Spinal cord (tissue), 10 donors: ENCODE results near the gene RREB1. TPM values are rescaled to one million over a fixed set of nuclear protein-coding genes. Genes with fewer than 3 reads are reported as not detected.

ENCODE experiments used
- DNase-seq, 6 donors: peaks; one replicate each; pipeline versions ENCODE4 v3.0.0 to v3.0.0-alpha.2; 2013 to 2015; ENCODE audit warnings: low spot score in 6 of 6, low read depth in 4 of 6
- H3K27ac ChIP-seq: one replicate; pipeline ENCODE4 v1.5.1; 2013; ENCODE audit warnings: low read depth, low read length, control low read depth
- H3K27me3 ChIP-seq: one replicate; pipeline ENCODE4 v1.6.1; 2013; ENCODE audit warnings: low read length; ENCODE audit not compliant: control insufficient read depth, insufficient read depth
- H3K36me3 ChIP-seq: one replicate; pipeline ENCODE4 v1.6.1; 2013; ENCODE audit warnings: low read length; ENCODE audit not compliant: control insufficient read depth, insufficient read depth
- H3K4me1 ChIP-seq: one replicate; pipeline ENCODE4 v1.6.1; 2013; ENCODE audit warnings: low read length; ENCODE audit not compliant: control insufficient read depth, insufficient read depth
- H3K4me3 ChIP-seq: one replicate; pipeline ENCODE4 v1.5.1; 2013; ENCODE audit warnings: low read depth, low read length, control low read depth
- H3K9me3 ChIP-seq: one replicate; pipeline ENCODE4 v1.6.1; 2013; ENCODE audit warnings: low read length; ENCODE audit not compliant: control insufficient read depth, insufficient read depth
- WGBS: methylation state at CpG from one replicate; pipeline ENCODE4 v1.1.5; 2013; ENCODE audit warnings: missing lambda C conversion rate; ENCODE audit not compliant: insufficient coverage; 5-methylcytosine and 5-hydroxymethylcytosine counted together
- polyA plus RNA-seq, 2 donors: library from polyadenylated mRNA; unstranded; fragments of 120-200 nt; gene quantifications; one replicate each; pipeline ENCODE4 v1.2.1, GENCODE V29; 2013; ENCODE audit not compliant: insufficient read length in 2 of 2
- total RNA-seq, 2 donors: library from RNA; depleted of rRNA in 1 of 2; stranded (reverse); fragments of 120-200 nt in 1 of 2; fragments of >200 nt in 1 of 2; gene quantifications; one replicate each; pipeline versions ENCODE4 v1.2.3 to v1.2.4, GENCODE V29; 2013 to 2014
- donor health status: healthy.

RREB1 gene
- total and polyA plus RNA-seq, 4 donors = 7.2 to 16.4 (median 10.3) TPM

DNA sequence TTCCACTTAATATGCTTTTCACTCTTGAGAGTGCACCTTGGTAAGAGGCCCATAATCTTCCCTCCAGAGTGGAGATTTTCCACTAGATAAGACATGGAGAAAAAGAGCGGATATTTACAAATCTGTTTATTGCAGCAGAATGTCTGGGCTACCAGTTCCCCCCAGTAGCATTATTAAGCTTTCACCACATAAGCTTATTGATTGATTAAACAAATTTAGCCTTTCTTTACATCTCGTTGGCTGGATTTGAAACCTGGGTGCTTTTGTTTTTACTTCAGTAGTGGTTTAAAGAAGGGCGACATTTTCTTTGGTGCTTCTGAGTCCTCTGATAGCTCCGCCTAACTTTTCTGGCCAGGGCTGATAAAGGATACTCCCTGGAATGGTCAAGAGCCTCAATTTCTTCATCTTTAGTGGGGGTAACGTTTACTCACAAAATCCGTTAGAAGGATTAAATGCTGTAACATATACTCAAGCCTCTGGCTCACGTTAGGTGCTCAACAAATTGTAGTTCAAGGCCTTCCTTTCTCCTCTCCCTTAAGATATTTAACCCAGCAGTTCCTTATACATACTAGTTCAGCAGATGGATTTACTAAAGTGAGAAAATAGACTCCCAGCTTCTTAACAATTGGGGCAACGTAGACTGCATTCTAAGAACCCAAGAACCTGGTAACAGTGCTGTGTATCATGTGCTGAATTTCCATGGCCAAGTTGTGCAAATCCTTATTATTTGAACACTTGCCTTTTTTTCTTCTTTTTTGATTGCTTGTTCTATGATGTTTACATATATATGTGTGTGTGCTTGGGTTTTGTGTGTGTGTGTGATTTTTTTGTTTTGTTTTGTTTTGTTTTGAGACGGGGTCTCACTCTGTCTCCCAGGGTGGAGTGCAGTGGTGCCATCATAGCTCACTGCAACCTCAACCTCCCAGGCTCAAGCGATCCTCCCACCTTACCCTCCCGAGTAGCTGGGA lies 91.4 kb downstream of the RREB1 start:
- H3K27me3 ChIP-seq = no peaks in the 10 kb centered on the region
- WGBS = no CpG with 5 or more reads among the region's 11 CpGs
- peaks cover 12% of the 10 kb centered on the region for H3K36me3 ChIP-seq
- no peak overlapping the region for H3K4me3 ChIP-seq
- no peaks in the 10 kb centered on the region for H3K4me1 ChIP-seq
- H3K9me3 ChIP-seq = no peaks in the 10 kb centered on the region
- H3K27ac ChIP-seq = no peak overlapping the region
- no peak for DNase-seq

DNA sequence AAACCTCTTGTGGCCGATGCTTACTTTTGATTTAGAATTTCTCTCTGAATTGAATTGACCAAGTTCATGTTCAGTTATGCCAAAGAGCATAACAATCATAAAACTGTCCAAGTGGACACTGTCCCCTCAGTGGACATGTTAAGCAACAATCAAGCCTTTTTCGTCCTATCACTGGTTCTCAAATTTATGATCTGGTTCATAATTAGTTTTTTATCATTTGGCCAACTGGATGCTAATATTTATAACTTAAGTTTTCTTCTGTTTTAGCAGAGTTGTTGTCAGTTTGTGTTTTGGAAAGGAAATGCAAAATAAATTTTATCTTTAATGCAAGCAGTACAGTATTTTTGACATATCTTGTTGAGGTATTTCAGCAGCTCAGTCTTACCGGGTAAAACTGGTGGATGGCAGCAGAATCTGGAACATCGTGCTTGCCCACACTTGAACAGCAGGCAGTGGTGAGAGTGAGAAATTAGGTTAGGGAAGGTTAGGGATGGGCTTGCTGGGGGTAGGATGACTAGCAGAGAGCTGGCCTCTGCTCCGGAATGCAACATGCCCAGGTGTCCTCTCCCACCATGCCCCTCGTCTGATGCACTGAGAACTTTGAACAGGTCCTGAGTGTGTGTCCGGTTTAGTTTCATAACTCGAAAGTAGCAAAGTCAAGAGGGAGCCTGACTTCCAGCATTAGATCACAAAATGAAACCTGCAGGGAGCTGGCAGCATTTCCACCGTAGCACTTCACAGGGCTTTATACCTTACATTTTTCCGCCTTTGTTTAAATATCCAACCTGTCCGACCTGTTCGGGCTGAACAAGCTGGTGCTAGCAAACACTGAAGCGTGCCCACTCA lies 93.1 kb downstream of the RREB1 start:
- Histone ChIP-seq H3K27ac (no peak overlapping the region), H3K4me1 (no peaks in the 10 kb centered on the region), H3K27me3 (no peaks in the 10 kb centered on the region), H3K36me3 (peaks cover 14% of the 10 kb centered on the region), H3K4me3 (no peak overlapping the region), H3K9me3 (no peaks in the 10 kb centered on the region)
- 93% methylated on average over 7 of the region's 13 CpGs for WGBS
- DNase-seq = no peak

DNA sequence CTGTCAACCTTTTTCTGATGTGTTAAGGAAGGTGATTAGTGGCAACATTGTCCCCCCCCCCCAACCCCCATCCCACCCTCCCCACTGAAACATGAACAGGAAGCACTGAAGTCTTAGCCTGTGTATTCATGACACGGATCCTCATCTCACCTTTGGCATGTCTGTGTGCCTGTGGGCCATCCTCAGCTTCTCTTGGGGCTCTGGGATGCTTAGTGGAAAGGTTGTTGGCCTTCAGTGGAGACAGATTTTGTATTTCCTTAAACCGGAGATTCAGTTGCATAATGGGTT lies 93.6 kb downstream of the RREB1 start:
- no peaks in the 10 kb centered on the region for H3K9me3 ChIP-seq

DNA sequence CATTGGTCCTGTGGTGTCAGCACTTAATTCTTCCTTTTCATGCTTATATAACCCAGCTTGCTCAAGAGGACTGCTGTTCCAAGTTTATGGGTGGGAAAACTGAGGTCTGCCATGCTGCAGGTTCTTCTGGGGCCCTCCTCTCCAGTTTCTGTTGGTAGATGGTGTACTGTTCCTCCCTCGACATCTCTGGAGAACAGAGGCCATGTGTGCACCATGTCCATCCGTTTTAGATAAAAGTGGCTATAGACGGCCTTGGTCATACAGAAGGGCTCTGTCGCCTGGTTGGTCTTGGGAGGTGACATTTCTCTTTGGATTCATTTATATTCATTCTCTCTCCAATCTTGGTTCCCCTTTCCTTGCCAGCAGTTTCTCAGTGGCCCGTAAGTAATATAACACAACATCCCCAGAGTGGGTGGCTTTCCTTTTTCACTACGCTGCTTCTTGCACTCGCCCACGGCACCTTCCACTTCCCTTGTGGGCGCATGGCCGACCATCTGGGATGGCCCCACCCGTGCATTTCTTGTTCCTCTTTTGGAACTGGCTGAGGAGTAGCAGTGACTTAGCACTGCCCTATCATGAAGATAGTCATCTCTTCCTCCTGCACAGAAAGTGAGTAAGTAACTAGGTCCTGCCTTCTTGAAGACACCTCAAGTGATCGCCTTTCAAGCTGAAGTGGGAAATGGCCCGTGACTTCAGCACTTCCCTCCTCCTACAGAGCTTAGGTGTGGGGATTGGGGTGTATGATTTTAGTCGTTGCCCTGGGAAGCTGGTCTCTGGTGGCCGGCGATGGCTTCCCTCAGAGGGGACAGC lies 94.2 kb downstream of the RREB1 start:
- no peak overlapping the region for H3K4me3 ChIP-seq
- peak in 1 of 6 donors; percentile 17 for DNase-seq
- no peaks in the 10 kb centered on the region for H3K9me3 ChIP-seq
- H3K27me3 ChIP-seq = no peaks in the 10 kb centered on the region
- 99% methylated on average over 7 of the region's 16 CpGs for WGBS
- H3K4me1 ChIP-seq = no peaks in the 10 kb centered on the region
- H3K27ac ChIP-seq = peak overlapping the region; percentile 18
- H3K36me3 ChIP-seq = peaks cover 14% of the 10 kb centered on the region

More for the DNA sequence above, 93.6 kb downstream of the RREB1 start:
- Histone ChIP-seq H3K27me3 (no peaks in the 10 kb centered on the region), H3K4me1 (no peaks in the 10 kb centered on the region), H3K27ac (peak overlapping the region; percentile 18), H3K4me3 (no peak overlapping the region), H3K36me3 (peaks cover 14% of the 10 kb centered on the region)
- no CpG with 5 or more reads among the region's 2 CpGs for WGBS
- no peak for DNase-seq

DNA sequence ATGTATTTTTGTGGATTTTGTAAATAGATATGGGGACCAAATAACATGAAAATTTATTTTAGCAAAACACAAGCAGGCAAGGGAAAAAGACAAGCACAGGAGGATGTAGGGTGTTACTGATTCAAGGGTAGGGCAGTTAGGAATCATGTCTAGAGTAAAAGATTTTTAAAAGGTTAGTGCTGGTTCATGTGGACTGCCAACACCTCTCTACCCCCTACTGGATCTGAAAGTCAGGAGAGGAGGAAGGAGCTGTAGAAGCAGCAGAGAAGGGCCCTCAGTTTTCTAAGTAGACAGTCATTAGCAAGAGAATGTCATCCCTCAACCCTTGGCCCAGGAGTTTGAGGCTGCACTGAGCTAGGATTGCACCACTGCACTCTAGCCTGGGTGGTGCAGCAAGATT lies 95.2 kb downstream of the RREB1 start:
- Histone ChIP-seq H3K4me1 (no peaks in the 10 kb centered on the region), H3K36me3 (peaks cover 14% of the 10 kb centered on the region), H3K9me3 (no peaks in the 10 kb centered on the region), H3K27ac (no peak overlapping the region), H3K27me3 (no peaks in the 10 kb centered on the region), H3K4me3 (no peak overlapping the region)
- DNase-seq = no peak

DNA sequence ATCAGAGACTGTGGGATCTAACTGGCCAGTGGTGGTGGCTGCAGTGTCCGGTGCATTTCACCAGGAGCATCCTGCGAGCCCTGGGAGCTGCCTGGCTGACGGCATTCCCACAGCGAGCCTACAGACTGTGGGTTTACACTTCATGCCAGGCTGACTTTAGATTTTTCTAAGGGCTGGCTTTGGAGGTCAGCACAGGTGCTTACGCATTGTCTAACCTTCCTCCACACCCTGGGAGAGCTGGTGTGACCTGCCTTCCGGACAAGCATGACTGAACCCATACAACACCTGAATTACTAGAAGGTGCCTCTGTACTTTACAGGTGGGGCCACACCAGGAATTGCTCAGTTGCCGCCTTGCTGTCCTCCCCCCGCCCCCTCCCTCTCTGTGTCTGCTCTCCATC lies 96.2 kb downstream of the RREB1 start:
- Histone ChIP-seq H3K27me3 (no peaks in the 10 kb centered on the region), H3K4me3 (no peak overlapping the region), H3K9me3 (no peaks in the 10 kb centered on the region), H3K27ac (no peak overlapping the region), H3K4me1 (no peaks in the 10 kb centered on the region), H3K36me3 (peaks cover 14% of the 10 kb centered on the region)
- 94% methylated on average over 8 of the region's 8 CpGs for WGBS
- DNase-seq = no peak

DNA sequence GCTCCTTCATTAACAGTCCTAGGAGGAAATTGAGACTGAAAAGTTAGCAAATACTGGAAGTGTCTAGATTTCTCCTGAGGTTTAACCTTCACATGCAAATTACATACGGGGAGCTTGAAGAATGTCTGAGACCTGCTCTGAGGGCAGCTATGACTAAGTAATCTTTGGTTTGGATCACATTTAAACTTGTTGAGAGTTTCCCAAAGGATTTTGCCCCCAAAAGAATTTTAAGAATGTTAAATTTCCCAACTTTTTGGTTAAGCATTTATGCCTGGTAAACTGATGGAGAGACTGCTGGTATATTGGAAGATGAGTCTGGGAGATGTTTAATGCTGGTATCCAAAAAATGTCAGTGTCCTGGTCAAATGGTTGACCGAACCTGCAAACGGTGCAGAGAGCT lies 97.0 kb downstream of the RREB1 start:
- no peak overlapping the region for H3K27ac ChIP-seq
- no peaks in the 10 kb centered on the region for H3K9me3 ChIP-seq
- no peaks in the 10 kb centered on the region for H3K27me3 ChIP-seq
- no peak overlapping the region for H3K4me3 ChIP-seq
- 98% methylated on average over 2 of the region's 3 CpGs for WGBS
- DNase-seq = no peak
- H3K4me1 ChIP-seq = no peaks in the 10 kb centered on the region
- peaks cover 14% of the 10 kb centered on the region for H3K36me3 ChIP-seq

DNA sequence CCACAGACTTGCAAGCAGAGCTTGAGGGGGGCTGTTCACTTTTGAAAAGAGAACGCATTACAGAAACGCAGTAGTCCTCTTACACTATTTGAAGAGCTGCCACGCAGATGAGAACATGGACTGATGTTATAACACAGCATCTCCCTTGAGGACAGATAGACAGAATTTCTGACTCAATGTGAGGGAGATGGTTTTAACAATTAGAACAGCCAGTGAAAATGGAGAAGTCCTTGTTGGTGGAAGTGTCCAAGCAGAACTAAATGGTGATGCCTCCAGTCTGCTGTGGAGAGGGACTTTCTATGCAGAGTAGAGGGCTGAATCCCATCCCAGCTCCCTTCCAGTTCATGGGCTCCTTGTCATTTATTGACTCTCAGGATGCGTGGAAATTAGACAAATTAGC lies 100.0 kb downstream of the RREB1 start:
- H3K36me3 ChIP-seq = peaks cover 6% of the 10 kb centered on the region

DNA sequence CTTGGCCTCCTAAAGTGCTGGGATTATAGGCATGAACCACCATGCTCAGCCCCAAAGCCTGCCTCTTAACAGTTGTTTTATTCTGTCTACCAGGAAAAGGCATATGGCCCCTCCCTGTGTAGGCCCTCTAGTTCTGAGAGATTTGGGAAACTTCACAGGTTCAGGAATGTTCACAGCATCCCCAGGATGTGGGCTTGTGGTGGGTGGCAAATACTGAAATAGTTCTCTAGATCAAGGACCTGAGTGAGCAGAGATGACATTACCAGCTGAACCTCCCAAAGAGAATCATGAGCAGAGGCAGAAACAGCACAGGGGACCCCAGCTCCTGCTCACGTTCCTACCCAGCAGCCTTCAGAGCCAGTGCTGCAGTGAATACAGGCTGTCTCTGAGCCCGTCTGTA lies 105.7 kb downstream of the RREB1 start:
- H3K4me1 ChIP-seq = peaks cover 9% of the 10 kb centered on the region
- no peaks in the 10 kb centered on the region for H3K9me3 ChIP-seq
- 100% methylated on average over 2 of the region's 2 CpGs for WGBS

More for the DNA sequence above, 100.0 kb downstream of the RREB1 start:
- no peak for DNase-seq
- Histone ChIP-seq H3K4me3 (no peak overlapping the region), H3K27ac (no peak overlapping the region), H3K9me3 (no peaks in the 10 kb centered on the region), H3K27me3 (no peaks in the 10 kb centered on the region), H3K4me1 (no peaks in the 10 kb centered on the region)
- 83% methylated on average over 3 of the region's 4 CpGs for WGBS

More for the DNA sequence above, 105.7 kb downstream of the RREB1 start:
- H3K36me3 ChIP-seq = peaks cover 14% of the 10 kb centered on the region
- DNase-seq = no peak
- H3K4me3 ChIP-seq = no peak overlapping the region
- no peaks in the 10 kb centered on the region for H3K27me3 ChIP-seq
- no peak overlapping the region for H3K27ac ChIP-seq
